ENCODE measurements around the gene PNPLA1.

PNPLA1 gene

GRCh38 chr6:36301781-36302180, 31.9 kb downstream of the PNPLA1 start:
- no peak for TF ChIP-seq CEBPB (IDR thresholded peaks at IDR 0.05)
- no peak for TF ChIP-seq CREB1 (IDR thresholded peaks at IDR 0.05; ENCODE audit: low read depth)
- TF ChIP-seq NFIC (IDR thresholded peaks at IDR 0.05): no peak
- TF ChIP-seq TAF1 (IDR thresholded peaks at IDR 0.05; ENCODE audit: low read depth): no peak
- TF ChIP-seq TCF12 (IDR thresholded peaks at IDR 0.05; ENCODE audit: low read depth): no peak
- no peak for TF ChIP-seq MAX (IDR thresholded peaks at IDR 0.05)
- no peak for TF ChIP-seq RAD21 (IDR thresholded peaks at IDR 0.05; ENCODE audit: low read depth)
- TF ChIP-seq FOXM1 (IDR thresholded peaks at IDR 0.05; ENCODE audit: borderline replicate concordance, low read depth): no peak

DNA sequence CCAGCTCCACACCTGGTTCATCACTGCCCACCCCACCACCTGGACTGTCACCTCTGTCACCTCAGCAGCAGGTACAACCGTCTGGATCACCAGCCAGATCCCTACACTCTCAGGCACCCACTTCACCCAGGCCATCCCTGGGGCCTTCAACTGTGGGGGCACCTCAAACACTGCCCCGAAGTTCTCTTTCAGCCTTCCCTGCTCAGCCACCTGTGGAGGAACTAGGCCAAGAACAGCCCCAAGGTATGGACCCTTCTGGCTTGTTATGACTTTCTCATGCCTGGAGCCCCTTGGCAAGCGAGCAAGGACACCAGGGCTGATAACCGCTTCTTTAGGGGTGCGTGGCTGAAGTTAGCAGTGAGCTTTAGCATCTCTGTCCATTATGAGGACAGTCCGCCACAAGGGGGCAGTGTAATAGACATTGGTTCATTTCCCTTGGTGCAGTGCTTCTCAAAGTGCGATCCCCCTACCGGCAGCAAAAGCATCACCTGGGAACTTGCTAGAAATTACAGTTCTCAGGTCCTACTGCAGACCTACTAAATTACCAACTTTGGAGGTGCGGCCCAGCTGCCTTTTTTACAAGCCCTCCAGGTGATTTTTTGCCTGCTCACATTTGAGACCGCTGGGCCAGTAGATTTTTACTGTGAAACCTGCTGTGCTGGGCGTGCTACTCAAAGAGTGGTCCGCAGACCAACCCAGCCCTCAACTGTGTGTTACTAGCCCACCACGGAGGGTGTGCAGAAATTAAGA, 32.5 kb downstream of the PNPLA1 start:
- peak; percentile 46; the same call in 1 of the 2 replicates for TF ChIP-seq MAX (IDR thresholded peaks at IDR 0.05)
- TF ChIP-seq CEBPB (IDR thresholded peaks at IDR 0.05): no peak
- no peak for TF ChIP-seq EP300 (IDR thresholded peaks at IDR 0.05; ENCODE audit: borderline replicate concordance)
- TF ChIP-seq ZBTB7A (IDR thresholded peaks at IDR 0.05; ENCODE audit: low read depth): no peak
- no peak for TF ChIP-seq TCF12 (IDR thresholded peaks at IDR 0.05; ENCODE audit: low read depth)
- TF ChIP-seq NFIC (IDR thresholded peaks at IDR 0.05): no peak
- TF ChIP-seq CREB1 (IDR thresholded peaks at IDR 0.05; ENCODE audit: low read depth): no peak
- TF ChIP-seq TAF1 (IDR thresholded peaks at IDR 0.05; ENCODE audit: low read depth): no peak
- TF ChIP-seq RAD21 (IDR thresholded peaks at IDR 0.05; ENCODE audit: low read depth): peak; percentile 77
- TF ChIP-seq REST (IDR thresholded peaks at IDR 0.05; ENCODE audit: low read depth): no peak

DNA sequence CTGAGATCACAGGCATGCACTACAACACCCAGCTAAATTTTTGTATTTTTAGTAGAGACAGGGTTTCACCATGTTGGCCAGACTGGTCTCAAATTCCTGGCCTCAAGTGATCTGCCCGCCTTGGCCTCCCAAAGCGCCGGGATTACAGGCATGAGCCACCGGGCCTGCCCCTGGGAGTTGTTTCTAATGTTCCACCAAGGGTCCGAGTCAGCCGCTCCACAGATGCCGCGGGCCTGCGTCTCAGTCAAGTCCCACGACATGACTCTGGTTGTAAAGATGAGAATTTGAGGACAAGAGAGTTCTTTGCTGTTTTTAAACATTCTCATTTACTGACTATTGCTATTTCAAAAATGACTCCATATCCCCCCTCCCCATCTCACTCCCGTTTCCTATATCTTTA, 36.0 kb downstream of the PNPLA1 start:
- TF ChIP-seq FOXM1 (IDR thresholded peaks at IDR 0.05; ENCODE audit: borderline replicate concordance, low read depth) (no peak), EGR1 (IDR thresholded peaks at IDR 0.05) (no peak), TAF1 (IDR thresholded peaks at IDR 0.05; ENCODE audit: low read depth) (no peak), REST (IDR thresholded peaks at IDR 0.05; ENCODE audit: low read depth) (no peak), CREB1 (IDR thresholded peaks at IDR 0.05; ENCODE audit: low read depth) (no peak), USF1 (IDR thresholded peaks at IDR 0.05) (no peak), ZBTB7A (IDR thresholded peaks at IDR 0.05; ENCODE audit: low read depth) (no peak), EP300 (IDR thresholded peaks at IDR 0.05; ENCODE audit: borderline replicate concordance) (no peak), CEBPB (IDR thresholded peaks at IDR 0.05) (no peak), YY1 (IDR thresholded peaks at IDR 0.05; ENCODE audit: low read depth) (no peak), TEAD4 (IDR thresholded peaks at IDR 0.05) (no peak), RAD21 (IDR thresholded peaks at IDR 0.05; ENCODE audit: low read depth) (no peak), NFIC (IDR thresholded peaks at IDR 0.05) (no peak), TCF12 (IDR thresholded peaks at IDR 0.05; ENCODE audit: low read depth) (no peak), MAX (IDR thresholded peaks at IDR 0.05) (no peak)

GRCh38 chr6:36306375-36306774, 36.5 kb downstream of the PNPLA1 start:
- no peak for TF ChIP-seq TEAD4 (IDR thresholded peaks at IDR 0.05)
- no peak for TF ChIP-seq EGR1 (IDR thresholded peaks at IDR 0.05)
- TF ChIP-seq YY1 (IDR thresholded peaks at IDR 0.05; ENCODE audit: low read depth): no peak
- no peak for TF ChIP-seq EP300 (IDR thresholded peaks at IDR 0.05; ENCODE audit: borderline replicate concordance)
- no peak for TF ChIP-seq TAF1 (IDR thresholded peaks at IDR 0.05; ENCODE audit: low read depth)
- no peak for TF ChIP-seq CREB1 (IDR thresholded peaks at IDR 0.05; ENCODE audit: low read depth)
- TF ChIP-seq REST (IDR thresholded peaks at IDR 0.05; ENCODE audit: low read depth): no peak
- TF ChIP-seq FOXM1 (IDR thresholded peaks at IDR 0.05; ENCODE audit: borderline replicate concordance, low read depth): no peak
